ENCODE results near the gene GSDME.
"Not testable (repeated sequence)": the region's sequence is repeated elsewhere in the genome, so short reads cannot be mapped to it uniquely, and the experiment has no call there.

GSDME gene

DNA sequence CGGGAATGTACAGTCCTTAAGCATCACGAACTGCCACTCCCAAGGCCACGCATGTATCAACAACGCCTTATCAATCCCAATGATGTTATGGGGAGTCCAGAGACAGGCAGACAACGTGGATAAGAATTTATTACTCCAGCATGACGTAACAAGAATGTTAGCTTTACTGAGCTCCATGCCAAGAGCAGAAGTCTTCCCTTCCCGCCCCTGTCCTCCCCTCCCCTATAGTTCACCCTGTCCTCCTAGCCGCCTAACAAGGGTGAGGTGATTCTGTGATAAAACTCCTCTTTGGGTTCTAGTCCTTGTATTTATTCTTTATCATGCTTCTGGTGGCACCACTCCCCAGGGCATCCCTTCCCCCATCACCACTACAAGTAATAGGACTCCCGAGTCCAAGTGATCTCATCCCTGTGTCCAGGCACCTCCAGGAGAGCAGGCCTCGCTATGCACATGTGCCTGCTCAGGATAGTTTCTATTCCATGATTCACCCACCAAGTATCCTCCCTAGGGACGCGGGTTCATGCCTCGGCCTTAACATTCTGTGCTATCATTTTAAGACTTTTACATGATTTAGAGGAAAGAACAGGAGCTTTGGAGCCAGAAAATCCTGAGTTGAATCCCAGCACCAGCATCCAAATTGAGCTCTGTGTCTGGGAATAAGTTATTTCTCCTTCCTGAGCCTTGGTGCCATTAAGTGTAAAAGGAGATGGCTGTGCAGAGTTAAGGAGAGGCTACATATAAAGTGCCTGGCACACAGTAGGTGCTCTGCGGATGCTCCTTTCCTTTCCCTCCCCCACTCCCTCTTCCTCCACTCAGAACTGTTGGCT is 15.4 kb downstream of the GSDME start:
- Mint-ChIP-seq H3K27ac (no peak overlapping the region), H3K4me1 (ENCODE audit: low read depth) (no peaks in the 10 kb centered on the region), H3K4me3 (no peak overlapping the region), H3K36me3 (ENCODE audit: low read depth) (no peaks in the 10 kb centered on the region), H3K9me3 (peaks cover 9% of the 10 kb centered on the region), H3K27me3 (peaks cover 18% of the 10 kb centered on the region)
- no peak for DNase-seq

DNA sequence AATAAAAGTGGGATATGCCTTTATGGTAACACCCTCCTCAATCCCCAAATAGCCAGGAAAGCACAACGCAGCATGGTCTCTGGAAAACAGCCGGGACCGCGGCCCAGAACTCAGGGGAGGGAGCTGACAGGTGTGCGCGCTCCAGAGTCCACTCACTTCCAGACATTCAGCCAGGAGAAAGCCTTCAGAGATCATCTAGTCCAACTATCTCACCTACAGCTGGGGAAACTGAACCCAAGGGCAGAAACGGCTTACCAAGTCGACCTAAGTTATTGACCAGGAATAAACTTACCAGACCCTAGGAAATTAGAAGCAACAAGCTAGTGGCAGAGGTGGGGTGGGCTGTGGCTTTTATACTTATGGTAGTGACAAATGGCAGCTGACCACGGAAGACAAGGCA is 16.4 kb downstream of the GSDME start:
- no peak for DNase-seq
- Mint-ChIP-seq H3K4me1 (ENCODE audit: low read depth) (no peaks in the 10 kb centered on the region), H3K27me3 (peaks cover 15% of the 10 kb centered on the region), H3K36me3 (ENCODE audit: low read depth) (no peaks in the 10 kb centered on the region), H3K27ac (no peak overlapping the region), H3K4me3 (no peak overlapping the region), H3K9me3 (peaks cover 9% of the 10 kb centered on the region)

DNA sequence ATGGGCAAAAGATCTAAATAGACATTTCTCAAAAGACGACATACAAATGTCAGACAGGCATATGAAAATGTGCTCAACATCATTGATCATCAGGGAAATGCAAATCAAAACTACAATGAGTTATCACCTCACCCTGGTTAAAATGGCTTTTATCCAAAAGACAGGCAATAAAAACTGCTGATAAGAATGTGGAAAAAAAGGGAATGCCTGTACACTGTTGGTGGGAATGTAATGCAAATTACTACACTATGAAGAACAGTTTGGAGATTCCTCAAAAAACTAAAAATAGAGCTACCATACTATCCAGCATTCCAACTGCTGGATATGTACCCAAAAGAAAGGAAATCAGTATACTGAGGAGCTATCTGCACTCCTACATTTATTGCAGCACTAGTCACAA is 18.0 kb downstream of the GSDME start:
- H3K36me3 Mint-ChIP-seq (ENCODE audit: low read depth) = no peaks in the 10 kb centered on the region
- H3K4me3 Mint-ChIP-seq = no peak overlapping the region
- H3K27ac Mint-ChIP-seq = no peak overlapping the region
- peaks cover 9% of the 10 kb centered on the region for H3K9me3 Mint-ChIP-seq
- no peak for DNase-seq
- peaks cover 22% of the 10 kb centered on the region for H3K27me3 Mint-ChIP-seq
- H3K4me1 Mint-ChIP-seq (ENCODE audit: low read depth) = no peaks in the 10 kb centered on the region

DNA sequence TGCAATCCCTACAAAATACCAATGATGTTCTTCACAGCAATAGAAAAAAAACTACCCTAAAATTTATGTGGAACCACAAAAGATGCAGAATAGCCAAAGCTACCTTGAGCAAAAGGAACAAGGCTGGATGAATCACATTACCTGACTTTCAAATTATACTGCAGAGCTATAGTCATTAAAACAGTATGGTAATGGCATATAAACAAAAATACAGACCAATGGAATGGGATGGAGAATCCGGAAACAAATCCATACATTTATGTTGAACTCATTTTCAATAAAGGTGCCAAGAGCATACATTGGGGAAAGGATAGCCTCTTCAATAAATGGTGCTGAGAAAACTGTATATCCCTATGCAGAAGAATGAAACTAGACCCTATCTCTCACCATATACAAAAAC is 18.7 kb downstream of the GSDME start:
- no peaks in the 10 kb centered on the region for H3K4me1 Mint-ChIP-seq (ENCODE audit: low read depth)
- no peak overlapping the region for H3K4me3 Mint-ChIP-seq
- peaks cover 9% of the 10 kb centered on the region for H3K9me3 Mint-ChIP-seq
- no peaks in the 10 kb centered on the region for H3K36me3 Mint-ChIP-seq (ENCODE audit: low read depth)
- H3K27ac Mint-ChIP-seq = no peak overlapping the region
- peaks cover 20% of the 10 kb centered on the region for H3K27me3 Mint-ChIP-seq
- no peak for DNase-seq

DNA sequence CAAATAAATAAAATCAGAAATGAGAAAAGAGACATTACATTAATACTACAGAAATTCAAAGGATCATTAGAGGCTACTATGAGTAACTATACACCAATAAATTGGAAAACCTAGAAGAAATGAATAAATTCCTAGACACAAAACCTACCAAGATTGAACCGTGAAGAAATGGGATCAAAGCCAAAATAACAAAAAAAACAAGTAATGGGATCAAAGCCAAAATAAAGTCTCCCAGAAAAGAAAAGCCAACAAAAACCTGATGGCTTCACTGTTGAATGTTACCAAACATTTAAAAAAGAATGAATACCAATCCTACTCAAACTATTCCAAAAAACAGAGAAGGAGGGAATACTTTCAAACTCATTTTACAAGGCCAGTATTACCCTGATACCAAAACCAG is 20.0 kb downstream of the GSDME start:
- Mint-ChIP-seq H3K9me3 (peaks cover 9% of the 10 kb centered on the region), H3K36me3 (ENCODE audit: low read depth) (no peaks in the 10 kb centered on the region), H3K27ac (no peak overlapping the region), H3K27me3 (peaks cover 22% of the 10 kb centered on the region), H3K4me1 (ENCODE audit: low read depth) (no peaks in the 10 kb centered on the region), H3K4me3 (no peak overlapping the region)
- no peak for DNase-seq

DNA sequence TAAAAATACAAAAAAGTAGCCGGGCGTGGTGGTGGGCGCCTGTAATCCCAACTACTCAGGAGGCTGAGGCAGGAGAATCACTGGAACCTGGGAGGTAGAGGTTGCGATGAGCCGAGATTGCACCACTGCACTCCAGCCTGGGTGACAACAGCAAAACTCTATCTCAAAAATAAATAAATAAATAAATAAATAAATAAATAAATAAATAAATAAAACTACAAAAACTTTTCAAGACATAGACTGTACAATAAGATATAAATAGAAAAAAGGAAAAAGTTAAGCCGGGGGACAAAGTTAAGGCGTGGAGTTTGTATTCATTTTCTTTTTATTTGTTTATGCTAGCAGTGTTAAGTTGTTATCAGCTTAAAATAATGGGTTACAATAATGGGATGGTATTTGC is 21.7 kb downstream of the GSDME start:
- DNase-seq; H3K4me1 Mint-ChIP-seq (ENCODE audit: low read depth); H3K4me3 Mint-ChIP-seq; H3K9me3 Mint-ChIP-seq; H3K27ac Mint-ChIP-seq; H3K36me3 Mint-ChIP-seq (ENCODE audit: low read depth): not testable (repeated sequence)
- H3K27me3 Mint-ChIP-seq = peaks cover 26% of the 10 kb centered on the region

DNA sequence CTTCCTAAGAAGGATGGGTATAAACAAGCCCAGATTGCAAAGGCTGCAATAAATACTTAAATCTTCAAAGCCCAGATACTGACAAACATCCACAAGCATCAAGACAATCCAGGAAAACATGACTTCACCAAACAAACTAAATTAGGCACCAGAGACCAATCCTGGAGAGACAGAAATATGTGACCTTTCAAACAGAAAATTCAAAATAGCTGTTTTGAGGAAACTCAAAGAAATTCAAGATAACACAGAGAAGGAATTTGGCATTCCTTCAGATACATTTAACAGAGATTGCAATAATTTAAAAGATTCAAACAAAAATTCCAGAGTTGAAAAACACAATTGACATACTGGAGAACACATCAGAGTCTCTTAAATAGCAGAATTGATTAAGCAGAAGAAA is 23.0 kb downstream of the GSDME start:
- Mint-ChIP-seq H3K4me1 (ENCODE audit: low read depth) (peaks cover 7% of the 10 kb centered on the region), H3K4me3 (no peak overlapping the region), H3K36me3 (ENCODE audit: low read depth) (no peaks in the 10 kb centered on the region), H3K27me3 (peaks cover 31% of the 10 kb centered on the region), H3K27ac (no peak overlapping the region), H3K9me3 (peaks cover 9% of the 10 kb centered on the region)
- no peak for DNase-seq

DNA sequence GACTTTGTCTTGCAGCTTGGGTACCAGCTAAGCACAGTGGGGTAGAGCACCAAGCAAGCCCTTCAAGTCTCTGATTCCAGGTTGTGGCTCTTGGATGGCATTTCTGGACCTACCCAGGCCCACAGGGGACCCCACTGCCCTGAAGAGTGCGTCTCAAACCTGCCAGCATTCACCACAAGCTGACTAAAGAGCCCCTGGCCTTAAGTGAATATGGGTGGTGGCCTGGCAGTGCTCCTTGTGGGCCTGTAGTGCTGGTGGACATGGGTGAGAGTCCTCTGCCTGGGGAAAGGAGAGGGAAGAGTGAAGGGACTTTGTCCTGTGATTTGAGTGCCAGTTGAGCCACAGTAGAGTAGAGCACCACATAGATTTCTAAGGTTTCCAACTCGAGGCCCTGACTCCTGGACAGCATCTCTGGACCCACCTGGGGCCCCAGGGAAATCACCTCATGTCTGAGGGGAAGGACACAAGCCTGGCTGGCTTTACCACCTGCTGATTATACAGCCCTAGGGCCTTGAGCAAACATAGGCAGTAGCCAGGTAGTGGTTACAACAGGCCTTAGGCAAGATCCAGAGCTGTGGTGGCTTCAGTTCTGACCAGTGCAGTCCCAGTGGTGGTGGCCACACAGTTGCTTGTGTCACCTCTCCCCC is 23.7 kb downstream of the GSDME start:
- Mint-ChIP-seq H3K27ac (no peak overlapping the region), H3K4me1 (ENCODE audit: low read depth) (peaks cover 14% of the 10 kb centered on the region), H3K4me3 (no peak overlapping the region)

DNA sequence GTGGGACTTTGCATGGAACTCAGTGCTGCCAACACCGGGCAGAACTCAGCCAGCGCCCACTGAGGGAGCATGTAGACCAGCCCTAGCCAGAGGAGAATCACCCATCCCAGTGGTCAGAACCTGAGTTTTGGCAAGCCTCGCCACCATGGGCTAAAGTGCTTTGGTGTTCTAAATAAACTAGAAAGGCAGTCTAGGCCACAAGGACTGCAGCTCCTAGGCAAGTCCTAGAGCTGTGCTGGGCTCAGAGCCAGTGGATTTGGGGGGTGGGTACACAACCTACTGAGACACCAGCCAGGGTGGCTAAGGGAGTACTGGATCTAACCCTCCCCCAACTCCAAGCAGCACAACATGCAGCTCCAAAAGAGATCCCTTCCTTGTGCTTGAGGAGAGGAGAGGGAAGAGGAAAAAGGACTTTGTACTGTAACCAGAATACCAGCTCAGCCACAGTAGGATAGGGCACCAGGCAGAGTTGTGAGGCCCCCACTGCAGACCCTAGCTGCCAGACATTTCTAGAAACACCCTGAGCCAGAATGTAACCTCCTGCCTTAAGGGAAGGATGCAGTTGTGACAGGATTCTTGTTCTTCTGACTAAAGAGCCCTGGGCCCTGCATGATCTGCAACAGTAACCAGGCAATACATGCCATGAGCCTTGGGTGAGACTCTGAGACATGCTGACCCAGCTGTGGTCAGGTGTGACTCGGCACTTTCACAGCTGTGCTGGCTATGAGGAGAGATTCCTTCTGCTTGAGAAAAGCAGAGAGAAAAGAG is 24.4 kb downstream of the GSDME start:
- no peaks in the 10 kb centered on the region for H3K36me3 Mint-ChIP-seq (ENCODE audit: low read depth)
- no peak for DNase-seq
- peaks cover 20% of the 10 kb centered on the region for H3K4me1 Mint-ChIP-seq (ENCODE audit: low read depth)

More for the DNA sequence above, 23.7 kb downstream of the GSDME start:
- peaks cover 32% of the 10 kb centered on the region for H3K27me3 Mint-ChIP-seq
- H3K9me3 Mint-ChIP-seq = peaks cover 4% of the 10 kb centered on the region
- H3K36me3 Mint-ChIP-seq (ENCODE audit: low read depth) = no peaks in the 10 kb centered on the region
- DNase-seq = no peak

DNA sequence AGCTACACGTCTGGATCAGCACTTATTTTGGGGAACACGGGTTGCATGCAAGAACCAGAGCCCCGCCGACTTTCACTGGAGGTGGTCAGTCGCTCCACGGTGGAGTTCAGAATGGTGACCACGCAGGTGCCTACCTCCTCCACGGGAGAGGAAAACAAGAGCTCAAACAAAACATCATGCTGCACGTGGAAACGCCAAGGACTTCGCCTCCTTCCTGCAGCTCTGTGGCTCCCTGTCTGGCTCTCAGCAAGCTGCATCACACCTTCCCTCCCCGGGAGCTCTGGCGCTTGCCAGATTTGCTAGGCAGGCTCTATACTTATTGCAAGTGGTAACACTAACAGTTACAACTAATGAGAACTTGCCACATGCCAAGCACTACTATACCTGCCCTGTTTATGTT is 26.0 kb downstream of the GSDME start:
- H3K27ac Mint-ChIP-seq = no peak overlapping the region
- H3K4me1 Mint-ChIP-seq (ENCODE audit: low read depth) = peaks cover 30% of the 10 kb centered on the region
- peaks cover 45% of the 10 kb centered on the region for H3K27me3 Mint-ChIP-seq
- H3K36me3 Mint-ChIP-seq (ENCODE audit: low read depth) = no peaks in the 10 kb centered on the region
- H3K9me3 Mint-ChIP-seq = no peaks in the 10 kb centered on the region
- no peak for DNase-seq
- no peak overlapping the region for H3K4me3 Mint-ChIP-seq

More for the DNA sequence above, 24.4 kb downstream of the GSDME start:
- no peak overlapping the region for H3K27ac Mint-ChIP-seq
- no peak overlapping the region for H3K4me3 Mint-ChIP-seq
- no peaks in the 10 kb centered on the region for H3K9me3 Mint-ChIP-seq
- H3K27me3 Mint-ChIP-seq = peaks cover 36% of the 10 kb centered on the region

DNA sequence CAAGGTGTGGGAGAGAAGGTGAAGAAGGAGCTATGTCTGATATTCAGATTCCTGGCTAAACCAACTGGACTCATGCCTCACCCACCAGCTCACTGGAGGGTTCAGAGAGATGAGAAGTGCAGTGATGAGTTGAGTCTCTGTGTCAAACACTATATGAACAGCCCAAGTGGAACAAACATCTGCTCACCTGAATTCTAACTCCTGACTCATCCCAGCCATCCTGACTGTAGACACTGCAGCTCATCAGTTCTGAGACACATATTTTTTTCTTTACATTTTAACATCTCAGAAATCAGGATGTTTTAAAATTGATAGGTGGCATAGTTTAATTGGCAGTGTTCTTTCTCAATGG is 27.3 kb downstream of the GSDME start:
- no peak overlapping the region for H3K27ac Mint-ChIP-seq
- no peaks in the 10 kb centered on the region for H3K9me3 Mint-ChIP-seq
- H3K27me3 Mint-ChIP-seq = peaks cover 41% of the 10 kb centered on the region
- H3K36me3 Mint-ChIP-seq (ENCODE audit: low read depth) = no peaks in the 10 kb centered on the region
- H3K4me3 Mint-ChIP-seq = no peak overlapping the region
- no peak for DNase-seq
- H3K4me1 Mint-ChIP-seq (ENCODE audit: low read depth) = peaks cover 30% of the 10 kb centered on the region

DNA sequence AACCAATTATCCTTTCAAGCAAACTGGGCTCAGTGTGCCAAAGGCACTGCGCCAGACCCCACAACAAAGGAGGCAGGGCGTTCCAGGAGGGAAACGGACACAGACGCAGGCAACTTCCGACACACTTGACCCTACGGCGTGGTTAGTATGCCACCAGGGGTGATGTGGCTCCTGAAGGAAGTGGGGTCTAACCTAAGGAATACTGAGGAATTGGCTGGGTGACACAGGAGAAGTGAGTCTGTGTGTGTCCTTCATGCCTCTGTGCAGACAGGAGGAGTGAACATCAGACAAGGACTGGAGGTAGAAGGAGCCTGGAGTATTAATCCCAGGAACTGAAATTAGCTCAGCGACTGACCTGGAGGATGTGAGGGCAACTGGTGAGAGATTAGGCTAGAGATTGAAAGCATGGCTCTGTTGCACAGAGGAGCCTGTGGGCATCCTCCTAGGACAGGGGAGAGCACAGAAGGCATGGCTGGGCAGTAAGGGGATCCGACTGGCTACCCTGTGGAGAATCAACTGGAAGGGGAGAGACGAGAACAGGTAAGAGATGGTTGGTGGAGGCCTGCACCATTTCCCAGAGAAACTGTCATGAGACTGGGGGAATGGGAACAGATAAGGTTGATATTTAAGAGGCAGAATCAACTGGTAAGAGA is 27.8 kb downstream of the GSDME start:
- Mint-ChIP-seq H3K9me3 (no peaks in the 10 kb centered on the region), H3K36me3 (ENCODE audit: low read depth) (no peaks in the 10 kb centered on the region), H3K27me3 (peaks cover 37% of the 10 kb centered on the region), H3K4me3 (no peak overlapping the region), H3K27ac (no peak overlapping the region), H3K4me1 (ENCODE audit: low read depth) (peaks cover 30% of the 10 kb centered on the region)
- DNase-seq = no peak

DNA sequence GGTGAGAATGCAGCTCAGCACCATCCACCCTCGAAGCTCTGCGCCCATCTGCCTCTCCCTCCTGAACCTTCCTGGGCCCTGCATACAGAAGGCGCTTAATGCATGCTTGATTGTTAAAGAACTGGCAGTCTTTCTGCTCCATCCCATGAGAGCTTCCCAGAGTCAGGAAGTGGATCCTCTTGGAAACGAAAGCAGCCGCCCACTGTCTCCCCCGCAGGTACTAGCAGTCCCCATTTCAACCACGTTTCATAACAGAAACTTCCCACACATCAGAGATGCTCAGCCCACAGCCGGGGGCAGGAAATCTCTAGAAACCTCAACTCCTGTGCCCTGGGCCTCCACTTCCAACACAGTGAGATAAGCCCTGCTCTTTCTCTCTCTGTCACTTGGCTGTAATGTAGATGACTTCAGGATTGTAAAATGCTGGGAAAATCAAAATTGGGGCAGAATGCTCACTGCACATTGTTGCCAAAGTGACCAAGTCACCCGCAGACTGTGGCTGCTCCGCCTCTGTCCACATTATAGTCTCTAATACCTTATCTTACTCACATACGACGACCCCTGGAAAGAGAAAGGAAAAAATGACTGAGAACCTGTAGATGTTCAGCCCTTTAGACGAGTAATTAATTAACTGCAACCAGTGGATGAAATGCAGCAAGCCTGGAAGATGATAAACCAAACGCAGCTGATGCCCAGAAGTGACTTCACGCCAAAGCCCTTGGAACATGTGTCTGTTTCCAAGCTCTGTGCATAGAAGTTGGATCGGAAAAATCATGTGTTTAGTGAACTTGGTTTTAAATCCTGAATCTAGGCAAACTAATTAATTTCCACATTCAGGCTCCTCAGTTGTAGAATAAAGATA is 28.5 kb downstream of the GSDME start:
- no peak for DNase-seq

DNA sequence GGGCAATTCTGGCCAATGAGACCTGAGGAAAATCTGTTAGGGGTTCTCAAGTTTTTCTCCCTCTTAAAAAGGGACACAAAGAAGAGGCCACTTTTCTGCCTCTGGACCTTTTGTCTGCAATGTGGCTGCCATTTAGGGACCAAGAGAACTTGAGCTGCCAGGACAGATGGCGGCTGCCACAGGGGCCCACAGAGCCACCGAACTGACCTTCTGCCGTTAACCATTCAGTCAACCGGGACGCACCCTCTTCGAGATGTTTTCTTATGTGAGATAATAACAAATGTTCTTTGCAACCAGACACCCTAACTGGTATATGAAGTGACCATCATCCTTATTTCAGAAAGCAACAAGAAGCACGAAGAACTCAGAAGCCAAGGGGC is 29.2 kb downstream of the GSDME start:
- Mint-ChIP-seq H3K4me1 (ENCODE audit: low read depth) (peaks cover 30% of the 10 kb centered on the region), H3K4me3 (no peak overlapping the region), H3K9me3 (no peaks in the 10 kb centered on the region), H3K27ac (no peak overlapping the region), H3K27me3 (peaks cover 35% of the 10 kb centered on the region), H3K36me3 (ENCODE audit: low read depth) (no peaks in the 10 kb centered on the region)
- no peak for DNase-seq

More for the DNA sequence above, 28.5 kb downstream of the GSDME start:
- Mint-ChIP-seq H3K27ac (no peak overlapping the region), H3K4me3 (no peak overlapping the region), H3K27me3 (peaks cover 37% of the 10 kb centered on the region), H3K36me3 (ENCODE audit: low read depth) (no peaks in the 10 kb centered on the region), H3K9me3 (no peaks in the 10 kb centered on the region), H3K4me1 (ENCODE audit: low read depth) (peaks cover 30% of the 10 kb centered on the region)
